ENCODE results near the gene HMGXB4. TPM values are rescaled to one million over a fixed set of nuclear protein-coding genes. Genes with fewer than 3 reads are reported as not detected.

HMGXB4 gene
- total and polyA plus RNA-seq, 2 of the 4 experiments (the other 2 are of a cell fraction): 11.8 to 18.5 TPM

GRCh38 chr22:35230417-35230816 is 26.9 kb upstream of the HMGXB4 start:
- H2AFZ ChIP-seq (replicated peaks; ENCODE audit: low read length, poor library complexity): no peak overlapping the region
- H3K27ac ChIP-seq (ENCODE audit: insufficient read depth, low read length): no peak overlapping the region
- H2BK20ac ChIP-seq (ENCODE audit: low read depth, low read length): no peak overlapping the region
- no peaks in the 10 kb centered on the region for H3K4me1 ChIP-seq (ENCODE audit: control insufficient read depth, insufficient read depth, low read length)
- H3K36me3 ChIP-seq (ENCODE audit: control insufficient read depth, insufficient read depth, low read length): no peaks in the 10 kb centered on the region
- TF ChIP-seq USF2 (IDR thresholded peaks at IDR 0.05; ENCODE audit: low read depth, low read length): no peak
- TF ChIP-seq NFE2L2 (IDR thresholded peaks at IDR 0.05; ENCODE audit: low read depth, low read length): no peak
- TF ChIP-seq MAZ (IDR thresholded peaks at IDR 0.05; ENCODE audit: borderline replicate concordance, low read depth, low read length): no peak
- no peak for TF ChIP-seq ELK1 (IDR thresholded peaks at IDR 0.05; ENCODE audit: borderline replicate concordance, low read depth, low read length)
- TF ChIP-seq SMC3 (IDR thresholded peaks at IDR 0.05; ENCODE audit: low read depth, low read length): no peak
- TF ChIP-seq FOS (IDR thresholded peaks at IDR 0.05; ENCODE audit: low read depth, low read length): no peak
- no peak for TF ChIP-seq BHLHE40 (IDR thresholded peaks at IDR 0.05; ENCODE audit: low read depth, low read length)
- no peak overlapping the region for H3K14ac ChIP-seq (replicated peaks; ENCODE audit: low read depth, low read length)
- dilution Hi-C loops (cut with HindIII; ENCODE audit: low sequenced_read_pairs, unreplicated experiment) (no loop called here), intact Hi-C loops (cut with micrococcal nuclease) (loop anchor here (5.0 kb wide), 1 partner anchor 78 kb away; no protein-coding TSS in a partner anchor), in situ Hi-C loops (cut with MboI; ENCODE audit: low sequenced_read_pairs) (no loop called here)
- no peak overlapping the region for H3K4me3 ChIP-seq (ENCODE audit: insufficient read depth, low read depth, low read length)
- H2BK15ac ChIP-seq (ENCODE audit: low read depth, low read length): no peak overlapping the region
- H3K56ac ChIP-seq (ENCODE audit: extremely low read depth, insufficient read depth, low read length): no peak overlapping the region
- H2BK5ac ChIP-seq (ENCODE audit: low read depth, low read length, poor library complexity, severe bottlenecking): no peak overlapping the region
- H3K79me1 ChIP-seq (ENCODE audit: low read depth in 1 of 2, low read length in 2 of 2): no peaks in the 10 kb centered on the region
- H2AK9ac ChIP-seq (replicated peaks; ENCODE audit: low read depth, low read length, poor library complexity): no peak overlapping the region
- ChIA-PET CTCF (interaction anchor here (1.4 to 2.0 kb wide), 3 partner anchors 9 to 14 kb away, joined by 4 to 19 read pairs (median 9); no protein-coding TSS in a partner anchor), POLR2A (ENCODE audit: unreplicated experiment) (no interaction called here)
- BruUV-seq (replicated peaks): no TSS peak
- H3K4me2 ChIP-seq (ENCODE audit: low read depth, low read length): no peak overlapping the region
- no peak overlapping the region for H4K8ac ChIP-seq (ENCODE audit: low read depth in 2 of 2, low read length in 2 of 2)
- ATAC-seq (ENCODE audit: low read depth): no peak
- H3K4ac ChIP-seq (ENCODE audit: low read depth, low read length): no peak overlapping the region
- no peak overlapping the region for H3K9ac ChIP-seq (ENCODE audit: low read depth, low read length)
- H3K27me3 ChIP-seq (ENCODE audit: control insufficient read depth, insufficient read depth, low read length): peaks cover 25% of the 10 kb centered on the region
- no peak overlapping the region for H3K23ac ChIP-seq (ENCODE audit: low read depth, low read length)
- H3K9me1 ChIP-seq (ENCODE audit: insufficient read depth, low read length): no peaks in the 10 kb centered on the region
- no peak for DNase-seq
- H4K5ac ChIP-seq (ENCODE audit: low read depth, low read length): no peak overlapping the region
- no peaks in the 10 kb centered on the region for H3K9me3 ChIP-seq (ENCODE audit: control insufficient read depth, insufficient read depth, low read length)
- H2BK120ac ChIP-seq (ENCODE audit: low read depth, low read length): no peak overlapping the region
- no peak overlapping the region for H2AK5ac ChIP-seq (ENCODE audit: low read depth, low read length)
- H4K91ac ChIP-seq (ENCODE audit: insufficient read depth, low read depth, low read length): no peak overlapping the region
- no peak overlapping the region for H3K18ac ChIP-seq (ENCODE audit: low read depth, low read length)
- no peaks in the 10 kb centered on the region for H4K20me1 ChIP-seq (ENCODE audit: insufficient read depth, low read length)

Measured in IMR-90 (cell line).